Measurements from ENCODE around the gene TFAP2E. TPM values are rescaled to one million over a fixed set of nuclear protein-coding genes. Genes with fewer than 3 reads are reported as not detected.

Gene TFAP2E
- total RNA-seq, 1 donor from 2014 or later: under 0.01 TPM

DNA sequence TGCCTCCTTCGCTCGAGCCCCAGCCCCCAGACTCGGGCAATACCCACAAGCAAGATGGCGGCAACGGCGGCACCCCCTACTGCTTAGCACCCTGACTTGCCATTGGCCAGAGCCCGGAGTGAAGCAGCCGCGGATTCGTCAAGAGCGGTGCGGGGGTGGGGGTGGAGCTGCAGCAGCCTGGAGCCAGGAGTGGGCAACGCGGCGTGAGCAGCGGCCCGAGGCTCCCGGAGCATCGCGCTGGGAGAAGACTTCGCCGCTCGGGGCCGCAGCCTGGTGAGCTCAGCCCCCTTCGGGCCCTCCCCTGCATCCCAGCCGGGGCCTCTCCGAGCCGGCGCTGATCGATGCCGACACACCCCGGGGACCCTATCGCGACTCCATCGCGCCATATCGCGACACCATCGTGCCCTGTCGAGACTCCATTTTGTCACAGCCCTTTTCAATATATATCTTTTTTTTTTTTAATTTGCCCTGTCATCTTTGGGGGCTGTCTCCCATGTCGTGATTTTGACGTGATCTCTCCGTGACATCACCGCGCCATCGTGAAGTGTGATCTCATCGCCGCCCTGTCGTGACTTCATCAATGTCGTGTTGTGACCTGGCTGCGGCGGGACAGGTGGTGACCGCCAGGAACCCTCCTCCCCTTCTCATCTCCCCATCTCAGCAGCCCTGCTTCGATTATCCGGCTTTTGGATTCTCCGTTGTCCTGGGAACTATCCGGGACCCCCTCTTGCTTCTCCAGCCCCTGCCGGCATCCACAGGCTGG, 15.3 kb upstream of the TFAP2E start, which contains the start of gene NCDN:
NCDN (plus strand) TSS at position 189 of the 763 bp plus-strand sequence; CDS start at position 581, 392 bp downstream.
- TF ChIP-seq, protein P1, sequence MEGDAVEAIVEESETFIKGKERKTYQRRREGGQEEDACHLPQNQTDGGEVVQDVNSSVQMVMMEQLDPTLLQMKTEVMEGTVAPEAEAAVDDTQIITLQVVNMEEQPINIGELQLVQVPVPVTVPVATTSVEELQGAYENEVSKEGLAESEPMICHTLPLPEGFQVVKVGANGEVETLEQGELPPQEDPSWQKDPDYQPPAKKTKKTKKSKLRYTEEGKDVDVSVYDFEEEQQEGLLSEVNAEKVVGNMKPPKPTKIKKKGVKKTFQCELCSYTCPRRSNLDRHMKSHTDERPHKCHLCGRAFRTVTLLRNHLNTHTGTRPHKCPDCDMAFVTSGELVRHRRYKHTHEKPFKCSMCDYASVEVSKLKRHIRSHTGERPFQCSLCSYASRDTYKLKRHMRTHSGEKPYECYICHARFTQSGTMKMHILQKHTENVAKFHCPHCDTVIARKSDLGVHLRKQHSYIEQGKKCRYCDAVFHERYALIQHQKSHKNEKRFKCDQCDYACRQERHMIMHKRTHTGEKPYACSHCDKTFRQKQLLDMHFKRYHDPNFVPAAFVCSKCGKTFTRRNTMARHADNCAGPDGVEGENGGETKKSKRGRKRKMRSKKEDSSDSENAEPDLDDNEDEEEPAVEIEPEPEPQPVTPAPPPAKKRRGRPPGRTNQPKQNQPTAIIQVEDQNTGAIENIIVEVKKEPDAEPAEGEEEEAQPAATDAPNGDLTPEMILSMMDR (IDR thresholded peaks at IDR 0.05; ENCODE audit: insufficient read depth, low read length, severe bottlenecking): no peak
- FAIRE-seq (no peak), DNase-seq (ENCODE audit: low read depth) (peak; percentile 86)
- Histone ChIP-seq H3K27me3 (ENCODE audit: control insufficient read depth, insufficient read depth, low read length) (no peaks in the 10 kb centered on the region), H3K4me3 (ENCODE audit: low read depth, low read length) (peak within 1 kb of the TSS; percentile 73), H3K36me3 (ENCODE audit: control insufficient read depth, insufficient read depth, low read length) (peaks cover 1% of the 10 kb centered on the region)

DNA sequence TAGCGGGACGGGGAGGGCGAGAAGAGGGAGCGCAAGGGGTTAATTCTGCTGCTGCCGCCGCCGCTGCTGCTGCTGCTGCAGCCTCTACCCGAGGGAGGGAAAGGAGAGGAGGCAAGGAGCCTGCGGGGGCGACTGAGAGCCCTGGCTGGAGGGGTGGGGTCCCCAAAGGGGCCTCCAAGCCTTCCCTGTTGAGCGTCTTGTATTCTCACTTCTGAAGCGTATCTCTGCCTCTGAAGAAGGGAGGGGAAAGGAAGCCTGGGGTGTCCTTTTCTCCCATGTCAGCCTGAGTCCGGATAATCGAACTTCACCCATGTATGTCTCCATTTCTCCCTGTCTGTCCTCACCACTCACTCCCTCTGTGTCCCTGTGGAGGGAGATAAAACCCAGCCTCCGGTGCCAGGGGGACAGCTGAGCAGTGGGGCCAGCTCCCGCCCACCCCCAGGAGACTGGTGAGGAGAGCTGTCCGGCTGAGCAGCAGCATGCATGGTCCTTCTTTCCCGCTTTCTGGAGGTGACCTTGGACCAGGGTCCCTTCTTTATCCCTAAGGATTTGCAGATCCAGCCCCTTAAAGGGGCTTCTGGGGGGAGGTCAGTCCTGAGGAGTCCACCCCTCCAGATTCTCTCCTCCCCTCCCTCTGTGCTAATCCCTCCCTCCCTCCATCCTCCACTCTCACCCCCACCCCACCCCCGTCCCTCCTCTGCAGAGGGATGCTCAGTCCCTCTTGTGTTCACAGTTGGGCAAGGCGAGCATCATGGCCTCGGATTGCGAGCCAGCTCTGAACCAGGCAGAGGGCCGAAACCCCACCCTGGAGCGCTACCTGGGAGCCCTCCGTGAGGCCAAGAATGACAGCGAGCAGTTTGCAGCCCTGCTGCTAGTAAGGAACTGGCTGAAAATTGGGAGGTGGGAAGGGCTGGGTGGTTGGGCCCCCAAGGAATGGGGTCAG, 14.5 kb upstream of the TFAP2E start:
- H3K4me3 ChIP-seq (ENCODE audit: low read depth, low read length): peak overlapping the region; percentile 73
- TF ChIP-seq, protein P1 (IDR thresholded peaks at IDR 0.05; ENCODE audit: insufficient read depth, low read length, severe bottlenecking): no peak
- peaks cover 7% of the 10 kb centered on the region for H3K36me3 ChIP-seq (ENCODE audit: control insufficient read depth, insufficient read depth, low read length)
- no peaks in the 10 kb centered on the region for H3K27me3 ChIP-seq (ENCODE audit: control insufficient read depth, insufficient read depth, low read length)
- DNase-seq (ENCODE audit: low read depth) (no peak), FAIRE-seq (no peak)

DNA sequence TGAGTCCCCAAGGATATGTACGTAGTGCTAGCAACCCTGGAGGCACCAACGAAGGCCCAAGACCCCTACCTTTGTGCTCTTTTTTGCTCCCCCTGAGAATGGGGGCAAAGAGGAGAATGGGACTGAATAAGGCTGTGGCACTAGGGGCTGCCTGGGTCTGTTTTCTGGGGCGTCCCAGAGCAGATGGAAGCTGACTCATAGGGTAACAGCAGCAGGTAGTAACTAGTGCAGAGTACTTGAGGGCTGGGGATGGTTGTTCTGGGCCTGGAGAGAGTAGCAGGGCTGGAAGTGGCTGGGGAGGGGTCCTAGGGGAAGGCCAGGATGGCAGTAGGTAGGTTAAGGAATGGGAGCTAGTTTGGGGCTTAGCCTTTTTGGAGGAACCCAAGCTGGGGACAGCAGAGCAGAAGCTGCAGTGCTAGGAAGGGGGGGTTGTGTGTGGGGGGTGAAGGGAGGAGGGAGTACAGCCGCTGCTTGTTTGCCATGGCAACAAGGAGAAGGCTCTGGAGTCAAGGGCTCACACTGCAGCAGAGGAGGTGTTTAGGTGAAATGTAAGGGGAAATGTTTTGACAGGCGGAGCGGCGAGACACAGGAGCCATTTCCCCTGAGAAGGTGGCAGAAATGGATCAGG, 13.7 kb upstream of the TFAP2E start:
- FAIRE-seq: no peak
- no peak for DNase-seq (ENCODE audit: low read depth)

DNA sequence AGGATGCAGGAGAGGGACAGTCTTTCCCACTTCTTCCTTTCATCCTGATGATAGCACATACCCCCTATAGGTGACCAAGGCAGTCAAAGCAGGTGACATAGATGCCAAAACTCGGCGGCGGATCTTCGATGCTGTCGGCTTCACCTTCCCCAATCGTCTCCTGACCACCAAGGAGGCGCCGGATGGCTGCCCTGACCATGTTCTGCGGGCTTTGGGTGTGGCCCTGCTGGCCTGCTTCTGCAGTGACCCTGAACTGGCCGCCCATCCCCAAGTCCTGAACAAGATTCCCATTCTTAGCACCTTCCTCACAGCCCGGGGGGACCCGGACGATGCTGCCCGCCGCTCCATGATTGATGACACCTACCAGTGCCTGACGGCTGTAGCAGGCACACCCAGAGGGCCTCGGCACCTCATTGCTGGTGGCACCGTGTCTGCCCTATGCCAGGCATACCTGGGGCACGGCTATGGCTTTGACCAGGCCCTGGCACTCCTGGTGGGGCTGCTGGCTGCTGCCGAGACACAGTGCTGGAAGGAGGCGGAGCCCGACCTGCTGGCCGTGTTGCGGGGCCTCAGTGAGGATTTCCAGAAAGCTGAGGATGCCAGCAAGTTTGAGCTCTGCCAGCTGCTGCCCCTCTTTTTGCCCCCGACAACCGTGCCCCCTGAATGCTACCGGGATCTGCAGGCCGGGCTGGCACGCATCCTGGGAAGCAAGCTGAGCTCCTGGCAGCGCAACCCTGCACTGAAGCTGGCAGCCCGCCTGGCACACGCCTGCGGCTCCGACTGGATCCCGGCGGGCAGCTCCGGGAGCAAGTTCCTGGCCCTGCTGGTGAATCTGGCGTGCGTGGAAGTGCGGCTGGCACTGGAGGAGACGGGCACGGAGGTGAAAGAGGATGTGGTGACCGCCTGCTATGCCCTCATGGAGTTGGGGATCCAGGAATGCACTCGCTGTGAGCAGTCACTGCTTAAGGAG, 12.6 kb upstream of the TFAP2E start:
- no peak for FAIRE-seq
- H3K4me3 ChIP-seq (ENCODE audit: low read depth, low read length): no peak overlapping the region
- H3K36me3 ChIP-seq (ENCODE audit: control insufficient read depth, insufficient read depth, low read length): peaks cover 12% of the 10 kb centered on the region
- DNase-seq (ENCODE audit: low read depth): no peak
- TF ChIP-seq, protein P1 (IDR thresholded peaks at IDR 0.05; ENCODE audit: insufficient read depth, low read length, severe bottlenecking): no peak
- H3K27me3 ChIP-seq (ENCODE audit: control insufficient read depth, insufficient read depth, low read length): no peaks in the 10 kb centered on the region

More for the DNA sequence above, 13.7 kb upstream of the TFAP2E start:
- Histone ChIP-seq H3K4me3 (ENCODE audit: low read depth, low read length) (no peak overlapping the region), H3K36me3 (ENCODE audit: control insufficient read depth, insufficient read depth, low read length) (peaks cover 8% of the 10 kb centered on the region), H3K27me3 (ENCODE audit: control insufficient read depth, insufficient read depth, low read length) (no peaks in the 10 kb centered on the region)
- TF ChIP-seq, protein P1 (IDR thresholded peaks at IDR 0.05; ENCODE audit: insufficient read depth, low read length, severe bottlenecking): no peak

All from bronchial epithelial cell (primary cell).